PC-9 (cell line): Measurements from ENCODE around the gene ZNF253.

Experiments
- CTCF ChIP-seq: fragments of 200-600 bp; sonication (generic); conservative IDR thresholded peaks from 2 replicates; pipeline ENCODE4 v1.6.1; 2017; ENCODE audit warnings: mixed run types, antibody characterized with exemption, mild to moderate bottlenecking, moderate library complexity
- EZH2 ChIP-seq: fragments of 200-600 bp; sonication (generic); IDR thresholded peaks from 2 replicates; pipeline ENCODE4 v1.8.0; 2017; ENCODE audit warnings: antibody characterized with exemption, low read depth

- TF ChIP-seq CTCF (no peak), EZH2 (no peak)
These were observed 71.7 kb downstream of the ZNF253 start for GRCh38 chr19:19937403-19937802.
